NCI-H345 treated with DMSO at 0.1 percent for 48 hours (cell line): ENCODE data around the gene CHMP3.

Experiments
- DNase-seq: peaks from one replicate; lab custom pipeline; 2025; ENCODE audit not compliant: unreplicated experiment; lab: John Stamatoyannopoulos, UW

Gene CHMP3

DNA sequence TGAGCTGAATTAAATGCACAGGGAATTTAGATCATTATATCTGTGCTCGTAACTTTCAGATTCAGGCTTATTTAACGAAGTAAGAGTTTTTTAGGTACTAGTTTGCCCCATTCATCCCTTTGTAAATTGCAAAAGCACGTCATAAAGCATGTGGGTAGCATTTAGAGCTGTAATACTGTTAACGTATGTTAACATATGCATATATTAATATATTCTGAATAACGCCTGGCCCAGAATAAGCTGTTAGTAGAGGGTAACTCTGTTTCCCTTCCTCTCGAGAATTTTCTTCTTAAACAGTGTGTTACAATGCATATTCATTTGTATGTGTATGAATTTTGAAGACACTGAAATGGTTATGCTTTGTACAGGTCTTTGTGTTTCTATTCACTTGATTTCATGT, 91.6 kb downstream of the CHMP3 start:
- no peak for DNase-seq

DNA sequence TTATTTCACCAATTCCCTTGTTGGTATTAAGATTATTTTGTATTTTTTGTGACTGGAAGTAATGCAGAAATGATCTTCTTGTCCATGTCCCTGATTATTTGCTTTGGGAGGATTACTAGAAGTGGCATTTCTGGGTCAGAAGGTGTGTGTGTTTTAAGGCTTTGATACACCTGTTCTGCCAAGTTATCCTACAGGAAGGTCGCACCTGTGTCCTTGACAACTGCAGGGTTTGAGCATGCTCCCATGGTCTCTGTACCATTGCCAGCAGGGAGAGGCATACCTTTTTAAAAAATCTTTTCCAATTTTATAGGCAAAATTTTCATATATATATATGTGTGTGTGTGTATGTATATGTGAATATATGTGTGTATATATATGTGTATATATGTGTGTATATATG, 92.4 kb downstream of the CHMP3 start:
- DNase-seq = no peak

DNA sequence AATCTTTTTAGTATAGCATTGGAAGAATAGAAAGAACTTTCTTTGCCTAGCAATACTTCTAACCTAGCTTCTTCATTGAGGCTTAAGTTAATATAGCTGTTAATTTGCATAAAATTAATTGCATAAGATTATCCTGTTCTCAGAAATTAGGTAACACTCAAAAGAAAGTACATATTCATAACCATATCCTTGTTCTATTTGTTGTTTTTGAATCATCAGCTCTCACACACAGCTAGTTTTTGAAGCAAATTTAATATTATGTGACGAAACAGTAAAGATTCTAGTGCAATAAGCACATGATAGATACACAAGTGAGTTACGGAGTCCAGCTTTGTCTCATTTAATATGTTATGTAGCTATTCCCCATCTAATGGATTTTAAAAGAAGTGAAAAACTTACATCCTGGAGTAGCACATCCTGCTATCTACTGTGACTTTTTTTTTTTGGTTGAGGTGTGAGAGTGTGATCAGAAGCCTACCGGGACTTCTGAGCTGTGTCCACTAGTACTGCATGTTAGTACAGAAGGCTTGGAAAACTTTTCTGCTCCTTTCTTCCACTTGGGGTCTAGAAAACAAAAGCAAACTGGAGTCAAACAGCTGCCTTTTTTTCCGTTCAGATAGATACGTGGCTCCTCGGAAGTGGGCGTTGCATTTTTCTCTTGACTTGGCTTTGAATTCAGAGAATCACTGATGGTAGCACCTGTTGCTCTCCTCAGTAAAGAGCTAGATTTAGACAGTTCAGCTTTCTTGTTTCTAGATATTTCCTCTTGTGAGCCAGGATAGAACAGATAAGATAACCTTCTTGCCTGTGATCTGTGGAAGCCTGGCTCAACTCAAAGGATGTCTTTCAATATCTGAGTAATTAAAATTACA, 94.8 kb downstream of the CHMP3 start:
- no peak for DNase-seq

DNA sequence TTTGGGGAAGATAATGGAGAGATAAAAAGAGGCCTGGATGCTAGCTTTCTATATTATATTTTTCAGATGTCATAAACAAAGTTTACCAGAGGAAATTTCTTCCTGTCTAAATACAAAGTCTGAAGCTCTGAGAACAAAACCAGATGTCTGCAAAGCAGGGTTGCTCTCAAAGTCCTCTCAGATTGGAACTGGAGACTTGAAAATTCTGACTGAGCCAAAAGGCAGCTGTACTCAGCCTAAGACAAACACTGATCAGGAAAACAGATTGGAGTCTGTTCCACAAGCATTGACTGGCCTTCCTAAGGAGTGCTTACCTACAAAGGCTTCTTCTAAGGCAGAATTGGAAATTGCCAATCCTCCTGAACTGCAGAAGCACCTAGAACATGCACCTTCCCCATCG, 96.9 kb downstream of the CHMP3 start:
- no peak for DNase-seq

DNA sequence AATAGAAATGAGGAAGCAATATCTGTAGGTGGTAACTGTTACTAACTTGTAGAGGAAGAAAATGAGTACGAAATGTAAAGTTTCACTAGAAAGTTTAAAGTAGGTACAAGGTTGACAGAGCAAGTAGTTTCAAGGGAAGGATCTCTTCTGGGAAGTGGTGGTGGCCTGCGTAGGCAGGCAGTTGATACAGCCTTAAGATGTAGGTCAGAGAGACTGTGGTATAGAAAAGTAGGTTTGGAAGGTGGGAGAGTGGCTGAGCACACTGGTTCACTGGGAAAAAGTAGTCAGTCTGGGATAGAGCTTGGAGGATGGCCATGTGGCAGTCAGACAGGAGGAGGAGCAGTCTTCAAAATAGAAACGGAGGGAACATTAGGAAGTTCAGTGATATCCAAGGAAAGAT, 98.6 kb downstream of the CHMP3 start:
- no peak for DNase-seq

DNA sequence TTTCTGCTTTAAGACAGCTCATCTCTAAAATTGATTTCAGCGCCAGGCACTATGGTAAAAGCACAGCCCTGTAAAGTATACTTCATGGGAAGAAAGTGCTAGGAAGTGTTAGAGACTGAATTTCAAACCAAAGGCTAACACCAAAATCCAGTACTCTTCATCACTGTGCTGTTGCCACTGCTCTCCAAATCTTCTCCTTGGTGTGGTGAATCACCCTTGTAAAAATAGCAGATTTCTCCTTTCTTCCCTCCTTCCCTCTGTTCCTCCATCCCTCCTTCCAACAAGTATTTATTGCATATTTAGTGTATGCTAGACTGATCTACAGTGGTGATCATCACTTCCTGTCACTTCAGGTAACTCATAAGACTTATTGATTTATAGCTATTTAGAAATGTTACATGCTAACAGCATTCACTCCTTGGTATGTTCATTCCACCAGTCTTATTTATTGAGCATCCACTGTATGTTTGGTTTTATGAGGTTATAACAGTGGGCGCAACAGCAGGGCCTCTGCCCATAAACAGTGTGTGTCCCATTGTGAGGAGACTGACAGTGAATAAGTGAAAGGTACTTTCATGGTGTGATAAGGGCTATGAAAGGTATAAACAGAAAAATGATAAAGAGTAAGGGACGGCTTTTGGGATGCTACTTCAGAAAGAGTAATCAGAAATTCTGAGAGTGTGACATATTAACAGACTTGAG, 102.0 kb downstream of the CHMP3 start:
- no peak for DNase-seq

DNA sequence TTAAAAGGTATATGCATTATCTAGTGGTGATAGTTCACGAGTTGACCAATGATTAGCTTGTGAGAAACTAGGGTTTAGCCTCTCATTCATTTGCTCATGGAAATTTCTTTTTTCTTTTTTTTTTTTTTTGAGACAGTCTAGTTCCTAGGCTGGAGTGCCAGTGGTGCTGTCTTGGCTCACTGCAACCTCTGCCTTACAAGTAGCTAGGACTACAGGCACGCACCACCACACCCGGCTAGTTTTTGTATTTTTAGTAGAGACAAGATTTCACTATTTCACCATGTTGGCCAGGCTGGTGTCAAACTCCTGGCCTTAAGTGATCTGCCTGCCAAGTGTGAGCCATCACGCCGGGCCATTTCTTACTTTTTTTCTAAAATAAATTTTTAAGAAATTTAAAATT, 108.1 kb downstream of the CHMP3 start:
- no peak for DNase-seq

DNA sequence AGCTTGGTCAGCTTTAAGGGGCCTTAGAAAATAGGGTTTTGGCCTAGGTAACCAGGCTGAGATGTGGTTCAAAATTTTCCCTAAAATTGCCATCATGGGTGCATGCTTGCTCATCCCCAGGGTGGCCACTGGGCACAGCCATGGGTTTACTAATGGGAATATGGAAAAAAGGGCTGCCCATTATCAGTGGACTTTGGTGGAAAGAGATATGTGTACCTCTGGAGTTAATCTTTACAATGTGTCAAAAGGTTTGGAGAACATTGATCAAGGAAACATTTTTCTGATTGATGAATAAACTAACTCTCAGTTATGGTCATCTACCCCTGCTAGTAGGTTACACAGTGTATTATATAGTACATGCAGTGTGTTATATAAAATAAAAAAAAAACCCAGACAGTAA, 109.0 kb downstream of the CHMP3 start:
- no peak for DNase-seq

DNA sequence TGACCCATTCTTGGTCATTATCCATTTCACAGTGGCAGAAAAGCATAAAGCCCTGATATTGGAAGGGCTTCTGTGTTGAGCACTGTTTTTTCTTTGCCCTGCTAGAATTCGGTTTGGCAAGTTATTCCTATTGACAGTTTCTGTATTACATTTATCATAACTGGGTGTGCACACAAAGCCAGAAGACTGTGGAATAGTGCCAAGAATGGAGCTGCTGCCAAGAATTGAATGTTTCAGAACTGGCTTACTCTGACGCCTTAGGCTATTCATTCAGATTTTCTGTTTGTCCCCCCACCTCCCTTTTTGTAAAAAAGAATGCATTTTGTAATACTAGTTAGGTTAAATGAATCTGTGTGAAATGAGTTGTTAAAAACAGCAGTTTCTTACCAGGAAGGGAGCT, 109.4 kb downstream of the CHMP3 start:
- no peak for DNase-seq
